Measurements from ENCODE around the gene HAS3. TPM values are rescaled to one million over a fixed set of nuclear protein-coding genes. Genes with fewer than 3 reads are reported as not detected.

HAS3 gene
- 0.08 and 0.13 TPM in 2 replicates for total RNA-seq

DNA sequence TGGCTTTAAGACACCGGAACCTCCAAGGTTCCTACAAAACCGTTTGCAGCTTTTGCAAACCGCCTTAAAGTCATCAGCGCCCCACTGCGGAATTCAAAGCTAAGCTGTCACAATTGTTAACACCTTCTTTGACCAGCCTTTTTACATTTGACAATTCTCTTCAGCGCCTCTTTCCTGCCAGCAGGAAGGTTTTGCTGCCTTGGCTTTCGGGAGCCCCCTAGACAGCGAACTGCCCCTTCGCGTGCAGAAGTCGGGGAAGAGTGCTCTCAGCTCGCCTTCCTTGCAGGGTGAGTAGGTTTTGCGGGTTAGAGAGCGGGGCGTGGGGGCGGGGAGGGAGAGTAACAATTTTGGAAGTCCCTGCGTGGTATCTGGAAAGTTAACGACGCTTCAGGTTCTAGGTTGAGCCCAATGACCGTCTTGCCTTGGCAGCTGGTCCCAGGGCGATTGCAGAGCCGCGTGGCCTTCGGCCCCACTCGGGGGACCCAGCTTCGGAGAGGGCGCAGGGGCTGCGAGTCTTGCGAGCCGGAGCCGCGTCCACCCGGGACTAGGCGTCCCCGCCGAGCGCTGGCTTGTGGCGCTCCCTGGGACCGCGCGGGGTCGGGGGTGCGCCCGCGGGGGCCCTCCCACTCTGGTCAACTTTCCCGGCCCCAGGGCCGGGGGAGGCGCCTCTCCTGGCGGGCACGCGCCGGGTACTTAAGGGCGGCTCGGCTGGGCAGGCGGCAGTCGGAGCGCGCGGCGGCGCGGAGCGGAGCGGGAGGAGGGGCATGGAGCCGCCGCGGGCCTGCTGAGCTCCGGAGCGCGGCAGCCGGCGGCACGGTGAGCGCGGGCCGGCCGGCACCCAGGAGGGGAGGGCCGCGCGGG, at the start of gene HAS3:
TSS of gene HAS3 (plus strand) at position 153 of the 861 bp plus-strand sequence. CDS start 3,743 bp downstream, outside the sequence.

DNA sequence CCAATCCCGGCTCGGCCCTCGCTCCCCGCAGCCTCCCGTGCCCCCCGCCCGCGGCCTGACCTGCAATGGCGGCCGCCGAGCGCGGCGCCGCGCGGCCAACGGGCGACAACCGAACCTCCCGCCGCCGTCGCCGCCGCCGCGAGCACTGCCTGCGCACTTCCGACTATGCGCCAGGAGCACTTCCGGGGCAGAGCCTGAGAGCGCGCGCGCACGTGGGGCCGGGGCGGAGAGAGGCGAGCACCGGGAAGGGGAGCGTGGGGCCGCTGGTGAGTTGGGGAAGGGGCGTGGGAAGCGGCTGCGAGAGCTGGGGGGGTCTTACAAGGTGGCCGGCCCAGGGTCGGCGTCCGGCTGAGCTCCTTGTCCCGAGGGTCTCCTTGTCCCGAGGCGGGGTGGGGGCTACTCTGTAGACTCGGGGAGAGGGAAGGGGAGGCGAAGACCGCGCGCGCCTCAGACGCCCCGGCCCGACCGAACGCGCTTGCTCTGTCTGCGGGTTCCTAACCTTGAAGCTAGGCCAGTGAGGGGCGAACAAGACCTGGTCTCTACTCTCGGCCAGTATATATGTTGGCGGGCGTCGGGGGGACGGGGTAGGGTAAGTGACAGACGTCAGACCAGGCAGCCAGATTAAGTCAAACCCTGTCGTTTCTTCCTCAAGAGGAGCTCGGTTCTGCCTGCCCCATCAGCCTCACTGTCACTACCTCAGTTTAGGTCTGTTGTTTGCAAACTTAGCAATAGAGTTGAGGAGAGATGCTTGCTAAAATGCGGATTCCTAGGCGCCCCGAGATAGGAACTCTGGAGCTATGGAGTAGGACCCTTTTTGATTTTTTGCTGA, 27.2 kb downstream of the HAS3 start, which contains the start of the genes CHTF8 and UTP4:
TSS of gene CHTF8 (minus strand) at position 165 of the 829 bp plus-strand sequence. CDS start 11,130 bp downstream, outside the sequence.
TSS of gene UTP4 (plus strand) at position 226 of the 829 bp plus-strand sequence. CDS start 811 bp downstream, outside the sequence.

Other genes with a start within 250 kb of the HAS3 start
- gene CHTF8, start 26.9 kb downstream of the HAS3 start, total RNA-seq, result 75.2 and 126 TPM in 2 replicates
- 15.1 and 20.7 TPM in 2 replicates for gene UTP4, start 27.0 kb downstream of the HAS3 start, total RNA-seq
- 15.4 and 21.7 TPM in 2 replicates for gene SNTB2, start 81.5 kb downstream of the HAS3 start, total RNA-seq
- 31.9 and 32.3 TPM in 2 replicates for gene VPS4A, start 205.7 kb downstream of the HAS3 start, total RNA-seq
- gene PDF, start 224.9 kb downstream of the HAS3 start, total RNA-seq, result 9.2 and 17.3 TPM in 2 replicates
- gene COG8, start 233.9 kb downstream of the HAS3 start, total RNA-seq, result 36.8 and 63.2 TPM in 2 replicates
- 20.8 and 25.3 TPM in 2 replicates for gene NIP7, start 234.1 kb downstream of the HAS3 start, total RNA-seq
- gene TMED6, start 246.1 kb downstream of the HAS3 start, total RNA-seq, result not detected in 2 replicates

All from epithelial cell of alveolus of lung (primary cell).